HG02981 (cell line): ENCODE data around the gene ZSCAN16.

Experiments used
- ATAC-seq: cut with Tn5 transposase; IDR thresholded peaks from one replicate; pipeline ENCODE4 v1.9.1; 2021; ENCODE audit warnings: mild to moderate bottlenecking, moderate library complexity; ENCODE audit not compliant: unreplicated experiment

The ZSCAN16 gene

DNA sequence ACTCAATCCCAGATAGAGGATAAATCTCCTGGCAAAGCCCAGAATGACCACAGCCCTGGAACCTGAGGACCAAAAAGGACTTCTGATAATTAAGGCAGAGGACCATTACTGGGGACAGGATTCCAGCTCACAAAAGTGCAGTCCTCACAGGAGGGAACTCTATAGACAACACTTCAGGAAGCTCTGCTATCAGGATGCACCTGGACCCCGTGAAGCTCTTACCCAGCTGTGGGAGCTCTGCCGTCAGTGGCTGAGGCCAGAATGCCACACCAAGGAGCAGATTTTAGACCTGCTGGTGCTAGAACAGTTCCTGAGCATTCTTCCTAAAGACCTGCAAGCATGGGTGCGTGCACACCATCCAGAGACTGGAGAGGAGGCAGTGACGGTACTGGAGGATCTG, 992 bp downstream of the ZSCAN16 start:
- ATAC-seq, result no peak

DNA sequence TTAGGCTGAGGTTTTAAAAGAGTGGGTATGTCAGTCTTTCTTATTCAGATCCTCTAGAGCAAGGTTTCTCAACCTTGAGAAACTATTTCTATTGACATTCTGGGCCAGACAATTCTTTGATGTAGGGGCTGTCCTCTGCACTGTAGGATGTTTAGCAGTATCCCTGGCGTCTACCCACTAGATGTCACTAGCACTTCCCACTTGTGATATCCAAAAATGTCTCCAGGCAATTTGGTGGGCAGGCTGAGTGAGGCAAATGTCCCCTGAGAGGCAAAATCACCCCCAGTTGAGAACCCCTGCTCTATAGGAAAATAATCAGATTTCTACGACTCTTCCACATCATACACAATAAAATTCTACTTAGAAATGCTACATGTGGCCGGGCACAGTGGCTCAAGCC, 9.6 kb downstream of the ZSCAN16 start:
- no peak for ATAC-seq

DNA sequence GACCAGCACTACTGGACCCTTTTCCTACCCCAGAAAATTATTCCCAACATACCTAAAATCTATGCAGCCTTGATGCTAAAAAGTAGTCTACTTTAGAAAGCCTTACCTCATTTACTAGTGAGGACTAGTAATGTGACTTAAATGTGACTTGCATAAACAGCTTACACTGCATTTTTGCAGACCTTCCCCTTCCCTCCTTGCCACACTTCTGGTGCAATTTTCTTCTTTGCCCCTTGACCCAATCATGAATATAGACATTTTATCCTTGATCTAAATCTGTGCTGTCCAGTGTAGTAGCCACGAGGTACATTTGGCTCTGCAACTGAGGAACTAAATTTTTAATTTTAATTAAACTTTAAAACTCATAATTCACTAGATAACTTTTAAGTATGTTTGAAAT, 10.3 kb downstream of the ZSCAN16 start:
- no peak for ATAC-seq

DNA sequence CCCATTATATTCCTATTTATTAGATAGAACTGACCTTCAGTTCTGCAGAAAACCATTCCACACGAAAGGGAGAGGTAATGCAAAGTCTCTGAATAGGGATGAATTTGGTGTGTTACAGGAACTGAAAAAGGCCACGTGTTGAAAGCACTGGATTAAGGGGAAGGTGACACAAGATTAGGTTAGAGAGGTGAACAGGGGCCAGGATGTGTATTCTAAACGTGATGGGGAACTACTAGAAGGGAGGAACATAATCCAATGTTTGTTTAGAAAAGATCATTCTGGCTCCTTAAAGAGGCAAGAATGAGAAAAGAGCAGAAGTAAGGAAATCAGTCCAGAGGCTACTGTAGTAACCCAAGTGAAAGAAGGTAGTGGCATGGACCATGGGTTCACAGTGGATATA, 11.0 kb downstream of the ZSCAN16 start:
- no peak for ATAC-seq

DNA sequence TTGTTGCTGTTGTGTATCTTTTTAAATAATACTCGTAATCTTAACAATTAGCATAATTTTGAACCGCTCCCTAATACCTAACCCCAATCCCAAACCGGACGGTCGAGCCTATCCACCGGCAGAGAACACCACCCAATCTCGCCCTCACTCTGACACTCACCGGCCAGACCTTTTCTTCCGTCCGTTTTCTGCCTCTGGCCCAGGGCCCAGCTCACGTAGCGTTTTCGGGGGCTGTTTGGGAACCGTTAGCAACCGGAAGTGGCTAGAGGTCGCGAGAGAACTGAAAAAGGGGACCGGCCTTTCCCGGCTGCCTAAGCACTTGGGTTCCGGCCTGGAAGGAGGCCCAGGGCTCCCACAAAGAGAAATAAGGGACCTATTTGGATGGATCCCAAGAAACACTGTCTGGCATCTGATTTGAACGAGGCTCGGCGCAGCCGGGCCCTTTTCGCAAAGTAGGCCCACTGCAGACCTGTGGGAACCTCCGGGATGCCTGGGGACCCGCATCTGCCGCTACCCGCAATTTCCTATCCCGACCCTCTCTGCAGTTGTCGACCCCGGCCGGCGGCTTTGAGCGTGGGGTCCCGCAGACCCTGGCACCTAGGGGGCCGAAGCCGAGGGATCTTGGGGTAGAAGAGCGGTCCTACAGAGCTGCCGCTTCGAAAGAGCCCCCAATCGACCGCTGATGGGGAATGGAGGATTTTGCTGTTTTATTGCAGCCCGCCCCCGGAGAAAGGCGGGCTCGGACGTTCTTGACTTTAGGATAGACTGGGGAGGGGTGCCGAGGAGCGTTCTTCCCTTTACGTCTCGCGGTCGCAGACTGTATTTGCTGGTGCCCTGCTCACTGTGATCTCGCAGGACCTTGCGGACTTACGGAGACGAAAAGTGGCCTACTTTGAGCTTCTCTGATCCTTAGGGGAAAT, 12.4 kb downstream of the ZSCAN16 start:
- peak; percentile 52 for ATAC-seq

DNA sequence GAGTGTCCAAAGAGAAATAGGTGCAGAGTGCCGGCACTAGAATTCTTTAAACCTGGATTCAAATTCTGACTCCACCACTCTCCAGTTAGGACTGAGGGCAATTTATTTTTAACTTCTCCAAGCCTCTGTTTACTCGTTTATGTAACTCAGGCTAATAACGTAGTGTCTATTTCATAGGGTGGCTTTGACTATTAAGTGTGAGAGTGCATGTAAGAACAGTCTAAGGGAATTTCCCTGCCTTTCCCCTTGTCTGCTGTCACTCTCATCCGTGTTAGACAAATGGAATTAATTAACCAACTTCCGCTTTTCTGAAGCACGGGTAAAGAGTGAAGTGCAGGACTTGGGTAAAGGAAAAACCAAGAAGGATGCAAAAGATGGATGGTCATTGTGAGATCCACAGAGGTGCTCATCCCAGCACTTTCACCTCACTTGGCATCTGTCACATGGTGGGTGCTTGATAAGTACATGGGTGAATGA, 13.1 kb downstream of the ZSCAN16 start:
- ATAC-seq, result peak; percentile 36

DNA sequence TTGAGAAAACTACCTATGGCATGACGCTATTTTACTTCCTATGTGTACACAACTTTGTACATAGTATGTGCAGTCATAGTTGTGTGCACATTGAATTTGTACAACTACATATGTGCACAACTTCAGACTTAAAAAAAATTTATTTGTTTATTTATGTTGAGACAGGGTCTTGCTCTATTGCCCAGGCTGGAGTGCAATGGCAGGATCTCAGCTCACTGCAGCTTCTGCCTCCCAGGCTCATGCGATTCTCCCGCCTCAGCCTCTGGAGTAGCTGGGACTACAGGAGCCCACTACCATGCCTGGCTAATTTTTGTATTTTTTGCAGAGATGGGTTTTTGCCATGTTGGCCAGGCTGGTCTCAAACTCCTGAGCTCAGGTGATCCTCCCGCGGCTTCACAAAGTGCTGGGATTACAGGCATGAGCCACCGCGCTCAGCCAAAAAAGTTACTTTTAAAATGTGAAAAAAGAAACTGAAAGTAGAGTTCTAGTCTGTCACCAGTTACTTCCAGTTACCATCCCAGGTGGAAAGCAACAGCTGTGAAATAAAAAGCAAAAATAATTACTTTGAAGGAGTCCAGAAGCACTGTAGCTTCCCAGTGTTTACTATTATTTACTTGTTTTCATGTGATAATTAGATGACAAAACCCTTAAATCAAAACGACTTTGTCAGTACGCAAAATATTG, 15.6 kb downstream of the ZSCAN16 start:
- ATAC-seq, result no peak

DNA sequence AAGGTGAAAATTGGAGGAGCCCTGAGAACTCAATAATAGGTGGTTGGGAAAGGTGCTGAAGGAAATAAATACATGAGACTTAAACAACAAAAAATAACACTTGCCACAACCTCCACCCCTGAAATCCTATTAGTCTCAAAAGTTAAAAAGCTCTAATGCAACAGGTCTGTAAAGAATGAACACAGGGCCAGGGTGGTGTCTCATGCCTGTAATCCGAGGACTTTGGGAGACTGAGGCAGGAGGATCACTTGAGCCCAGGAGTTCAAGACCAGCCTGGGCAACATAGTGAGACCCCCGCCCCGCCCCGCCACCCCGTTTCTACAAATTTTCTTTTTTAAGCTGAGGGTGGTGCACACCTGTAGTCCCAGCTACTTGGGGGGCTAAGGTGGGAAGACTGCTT, 16.2 kb downstream of the ZSCAN16 start:
- ATAC-seq, result no peak

DNA sequence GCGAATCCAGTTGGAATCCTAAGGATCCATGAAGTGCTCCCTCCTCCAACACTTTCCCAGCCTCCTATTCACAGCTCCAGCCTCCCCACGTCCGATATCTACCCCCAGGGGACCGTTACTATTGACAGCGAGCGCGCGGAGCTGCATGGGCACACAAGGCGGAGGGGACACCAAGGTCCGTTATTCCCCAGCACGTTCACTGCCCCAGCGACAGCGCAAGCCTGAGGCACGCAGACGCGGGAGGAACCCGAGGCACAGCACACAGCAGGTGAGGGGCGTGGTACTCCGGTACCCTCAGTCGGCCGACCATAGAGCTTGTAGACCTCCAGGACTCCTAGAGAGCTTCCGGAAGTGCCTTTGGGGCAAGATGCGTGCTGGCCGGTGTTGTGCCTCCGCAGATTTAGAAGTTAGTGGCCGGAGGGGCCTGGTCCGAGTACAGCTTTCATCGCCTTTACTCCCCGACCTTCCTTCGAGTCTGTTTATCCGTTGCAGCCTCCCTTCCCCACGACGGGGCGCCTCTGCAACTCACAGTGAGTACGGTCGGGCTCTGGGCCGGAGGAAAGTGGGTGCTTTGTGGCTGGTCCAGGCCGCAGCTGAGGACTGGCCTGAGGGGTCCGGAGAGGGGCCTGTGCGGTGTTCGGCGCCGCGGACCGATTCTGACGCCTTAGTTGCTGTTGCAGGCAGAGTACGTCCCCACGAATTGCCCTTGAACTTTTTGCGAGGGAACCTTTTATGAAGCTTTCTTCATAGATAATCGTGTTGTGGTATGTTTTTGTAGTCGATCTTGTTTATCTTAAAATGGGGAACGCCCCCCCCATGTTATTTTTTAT, 17.3 kb downstream of the ZSCAN16 start, which contains the start of gene ZKSCAN8:
Gene ZKSCAN8, plus strand, starts transcription at position 384 of the 830 bp plus-strand sequence. CDS start 6,525 bp downstream, outside the sequence.
- peak; percentile 80 for ATAC-seq

DNA sequence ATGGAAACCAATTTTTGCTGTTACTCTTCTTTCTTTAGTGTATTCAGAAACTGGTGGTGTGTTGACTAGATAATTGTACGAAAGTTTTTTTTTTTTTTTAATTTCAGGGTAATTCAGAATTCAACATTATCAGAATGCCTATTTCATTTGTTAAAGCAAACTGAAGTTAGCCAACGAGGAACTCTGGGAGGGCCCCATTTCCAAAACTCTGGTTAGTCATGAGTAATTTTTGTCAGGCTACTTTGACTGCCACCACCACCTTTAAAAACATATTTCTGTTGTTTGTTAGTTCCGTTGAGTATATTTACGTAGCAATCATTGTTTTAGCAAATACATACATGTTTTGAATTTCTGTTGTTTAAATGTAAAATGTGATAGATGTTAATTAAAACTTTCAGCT, 18.0 kb downstream of the ZSCAN16 start:
- no peak for ATAC-seq

DNA sequence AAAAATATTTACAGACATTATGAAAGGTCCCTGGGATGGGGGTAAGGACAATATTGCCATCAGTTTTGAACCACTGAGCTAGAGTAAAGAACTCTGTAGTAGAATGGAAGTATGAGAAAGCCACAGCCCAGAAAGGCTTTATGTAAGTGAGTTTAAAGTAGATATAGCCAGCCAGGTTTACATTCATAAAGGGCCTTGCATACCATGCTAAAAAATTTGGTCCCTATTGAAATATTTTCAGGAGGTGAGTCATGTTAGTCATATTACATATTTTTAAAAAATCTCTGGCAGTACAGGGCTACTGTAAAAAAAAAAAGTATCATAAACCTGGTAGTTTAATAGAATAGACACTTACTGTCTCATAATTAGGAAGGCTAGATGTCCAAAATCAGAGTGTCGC, 20.8 kb downstream of the ZSCAN16 start:
- no peak for ATAC-seq

DNA sequence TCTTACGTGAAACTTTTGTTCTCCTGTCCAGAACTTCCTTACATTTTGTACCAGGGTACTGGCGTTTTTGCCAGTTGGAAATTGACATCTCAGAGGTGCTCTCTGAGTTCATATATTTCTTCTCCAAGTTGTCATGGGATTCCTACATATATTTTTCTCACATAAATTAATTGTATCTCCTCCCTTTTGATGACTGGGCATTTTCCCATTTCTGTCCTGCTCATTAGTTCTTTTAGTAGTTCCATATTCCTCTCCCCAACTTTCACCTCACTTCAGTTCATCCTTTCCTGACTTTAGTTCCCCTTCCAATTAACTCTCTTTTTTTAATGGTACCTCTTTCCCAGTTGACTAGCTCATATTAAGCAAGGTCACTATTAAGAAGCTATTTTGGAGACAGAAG, 28.1 kb downstream of the ZSCAN16 start:
- ATAC-seq, result no peak

DNA sequence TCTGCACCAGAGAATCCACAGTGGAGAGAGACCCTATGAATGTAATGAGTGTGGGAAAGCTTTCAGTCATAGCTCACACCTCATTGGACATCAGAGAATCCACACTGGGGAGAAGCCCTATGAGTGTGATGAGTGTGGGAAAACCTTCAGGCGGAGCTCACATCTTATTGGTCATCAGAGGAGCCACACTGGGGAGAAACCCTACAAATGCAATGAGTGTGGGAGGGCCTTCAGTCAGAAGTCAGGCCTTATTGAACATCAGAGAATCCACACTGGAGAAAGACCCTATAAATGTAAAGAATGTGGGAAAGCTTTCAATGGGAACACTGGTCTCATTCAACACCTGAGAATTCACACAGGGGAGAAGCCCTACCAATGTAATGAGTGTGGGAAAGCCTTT, 29.1 kb downstream of the ZSCAN16 start:
- no peak for ATAC-seq

DNA sequence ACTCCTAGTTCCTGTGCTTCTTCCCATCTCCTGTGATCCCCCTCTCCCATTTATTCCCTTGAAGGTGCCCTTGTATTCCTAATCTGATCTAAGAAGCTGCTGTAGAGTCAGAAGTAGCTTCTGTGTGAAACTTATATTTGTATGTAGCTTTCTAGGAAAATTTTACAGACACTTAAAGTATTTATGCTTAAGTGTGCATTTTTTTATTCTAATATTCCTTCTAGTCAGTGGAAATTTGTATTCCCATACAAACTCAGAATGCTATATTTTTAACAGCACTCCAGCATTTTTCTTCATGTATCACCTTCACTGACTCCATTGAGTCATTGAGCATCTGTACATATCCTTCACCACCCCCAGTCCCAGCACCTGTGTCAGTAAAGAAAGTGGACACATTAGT, 29.9 kb downstream of the ZSCAN16 start:
- ATAC-seq, result no peak

DNA sequence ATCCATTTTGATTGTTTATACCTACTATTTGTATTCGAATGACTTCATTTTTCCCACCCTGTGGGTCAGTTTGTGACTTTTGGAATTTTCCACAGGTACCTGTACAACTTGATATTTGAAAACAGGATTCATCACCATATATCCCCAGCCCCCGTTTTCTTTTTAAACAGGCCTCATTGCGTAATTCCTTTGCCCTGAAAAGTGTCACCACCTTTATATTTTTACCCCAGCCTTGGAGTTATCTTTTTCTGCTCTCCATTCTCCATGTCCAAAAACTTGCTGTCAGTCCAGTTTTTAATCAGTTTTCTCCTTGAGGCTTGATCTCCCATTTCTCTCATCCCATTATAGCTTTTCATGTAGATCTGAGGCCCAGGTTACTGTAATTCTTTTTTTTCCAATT, 33.9 kb downstream of the ZSCAN16 start:
- ATAC-seq, result no peak

DNA sequence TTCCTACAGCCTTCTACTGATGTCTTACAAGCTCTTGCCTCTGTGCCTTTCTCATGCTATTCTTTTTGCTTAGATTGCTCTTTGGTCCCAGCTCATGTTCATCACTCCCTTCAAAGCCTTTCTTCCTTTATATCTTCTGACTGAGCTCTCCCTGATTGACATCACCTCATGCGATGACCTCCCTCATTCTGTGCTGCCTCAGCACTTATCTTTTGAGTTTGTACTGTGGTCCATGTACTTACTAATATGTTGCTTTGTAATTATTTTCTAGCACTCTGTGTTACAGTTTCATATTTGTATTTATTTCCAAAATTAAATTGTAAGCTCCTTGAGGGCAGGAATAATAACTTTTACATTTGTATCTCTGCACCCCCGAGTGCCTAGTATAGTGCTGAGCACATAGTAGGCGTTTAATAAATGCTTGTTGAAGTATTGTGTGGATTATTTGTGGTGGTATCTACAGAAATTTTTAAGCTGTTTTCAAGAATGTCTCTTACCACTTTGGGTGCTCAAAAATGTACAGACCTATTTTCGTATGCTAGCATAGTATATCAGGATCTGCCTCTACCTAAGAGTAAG, 34.7 kb downstream of the ZSCAN16 start:
- ATAC-seq, result no peak

DNA sequence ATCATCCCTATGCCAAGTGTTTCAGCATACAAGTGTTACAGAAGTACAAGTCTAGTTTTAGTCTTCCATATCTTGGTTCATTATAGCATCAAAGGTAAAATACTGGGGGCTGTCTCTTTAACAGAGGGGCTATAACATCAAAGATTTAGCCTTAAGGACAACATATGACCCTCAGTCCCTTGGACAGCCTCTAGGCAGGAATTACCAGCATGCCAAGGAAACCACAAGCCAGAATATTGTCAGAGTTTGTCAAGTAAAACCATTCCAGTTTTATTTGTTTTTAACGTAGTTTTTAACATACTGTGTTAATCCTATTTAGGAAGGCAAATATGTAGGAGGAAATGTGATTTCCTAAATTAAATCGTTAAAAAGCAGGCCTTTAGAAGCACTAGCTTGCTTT, 35.8 kb downstream of the ZSCAN16 start:
- no peak for ATAC-seq

DNA sequence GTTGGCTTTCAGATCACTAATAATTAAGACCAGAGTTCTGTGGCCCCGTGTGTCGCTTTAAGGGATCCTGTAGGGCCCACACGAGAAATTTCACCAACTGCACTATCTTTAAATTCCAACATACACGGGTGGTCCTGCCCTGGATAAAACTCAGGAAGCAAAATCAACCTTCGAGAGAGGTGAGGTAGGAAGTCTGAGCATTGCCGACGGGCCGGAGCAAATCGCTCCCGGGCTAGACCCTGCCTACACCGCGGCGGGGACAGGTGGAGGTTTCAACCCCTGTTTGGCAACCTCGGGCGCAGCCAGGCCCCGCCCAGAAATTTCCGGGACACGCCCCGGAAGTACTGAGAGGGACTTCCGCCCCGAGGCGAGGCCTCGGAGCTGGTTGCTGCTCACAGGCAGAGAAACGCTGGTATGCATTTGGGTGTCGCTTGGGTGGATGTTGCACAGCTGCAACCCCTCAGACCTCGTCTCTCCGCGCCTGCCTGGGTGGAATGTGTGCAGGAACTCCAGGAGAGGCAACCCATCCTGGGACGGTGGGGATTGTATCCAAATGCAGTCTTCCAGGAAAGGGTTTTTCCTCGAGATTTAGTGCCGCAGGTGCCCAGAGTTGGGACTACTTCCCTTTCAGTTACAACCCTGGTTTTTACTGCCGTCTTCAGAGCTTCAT, 37.1 kb downstream of the ZSCAN16 start:
- ATAC-seq, result peak; percentile 89

DNA sequence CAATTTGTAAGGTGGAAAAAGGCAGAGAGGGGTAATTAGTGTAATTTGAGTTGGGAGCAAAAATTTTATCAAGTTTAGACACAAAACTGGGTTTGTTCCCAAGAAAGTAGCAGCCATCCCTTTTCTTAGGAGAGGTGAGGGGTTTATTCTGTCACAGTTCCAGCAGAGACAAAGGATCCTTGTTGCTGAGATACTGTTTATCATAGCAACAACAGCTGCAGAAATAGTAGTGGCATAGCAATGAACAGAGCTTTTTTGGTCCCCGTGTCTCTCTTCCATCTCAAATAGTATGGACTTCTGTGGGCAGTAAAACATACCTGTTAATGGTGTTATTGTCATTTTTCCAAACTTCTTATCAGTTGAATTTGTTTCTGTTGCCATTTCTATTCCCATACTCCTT, 41.2 kb downstream of the ZSCAN16 start:
- no peak for ATAC-seq

DNA sequence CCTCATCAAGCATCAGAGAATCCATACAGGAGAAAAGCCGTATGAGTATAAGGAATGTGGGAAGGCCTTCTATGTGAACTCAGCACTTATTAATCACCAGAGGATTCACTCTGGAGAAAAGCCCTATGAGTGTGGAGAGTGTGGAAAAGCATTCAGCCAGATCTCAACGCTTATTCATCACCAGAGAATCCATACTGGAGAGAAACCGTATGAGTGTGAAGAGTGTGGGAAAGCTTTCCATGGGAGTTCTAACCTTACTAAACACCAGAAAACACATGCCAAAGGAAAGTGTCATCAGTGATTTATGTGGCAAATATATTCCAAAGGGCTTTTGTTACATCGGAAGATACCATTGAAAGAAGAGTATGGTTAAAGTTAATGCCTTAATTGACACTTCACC, 42.7 kb downstream of the ZSCAN16 start:
- no peak for ATAC-seq
